ENCODE data around the gene FBXL14. TPM values are rescaled to one million over a fixed set of nuclear protein-coding genes. Genes with fewer than 3 reads are reported as not detected.

The FBXL14 gene
- total and polyA plus RNA-seq, 9 of the 15 experiments (the other 6 are each of a cell fraction or from before 2014, with no cell fraction given) = 0.13 to 9.8 (median 3.3) TPM

DNA sequence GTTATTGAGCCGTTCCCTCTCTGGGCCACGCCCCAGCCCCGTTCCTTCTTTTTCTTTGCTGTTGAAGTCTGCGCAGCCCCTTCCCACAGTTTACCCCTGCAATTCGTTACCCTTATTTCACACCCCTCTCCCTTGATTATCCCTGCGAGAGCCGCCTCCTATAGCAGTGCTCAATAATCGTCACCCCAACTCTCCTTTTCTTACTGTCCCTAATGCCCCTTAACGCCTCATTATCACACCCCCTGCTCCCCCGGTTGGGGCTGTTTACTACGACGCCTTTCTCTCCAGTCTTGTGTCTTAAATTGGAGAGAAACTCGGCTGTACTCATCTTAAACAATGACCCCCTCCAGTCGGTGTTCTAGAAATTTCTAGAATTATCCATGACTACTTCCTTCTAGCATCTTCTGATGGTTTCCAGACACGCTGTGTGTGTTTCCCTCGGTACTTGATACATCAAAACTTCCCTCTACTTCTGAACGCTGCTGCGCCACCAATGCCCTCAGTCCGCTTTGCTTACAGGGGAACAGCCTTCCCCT, 713 bp upstream of the FBXL14 start (continued):
- TF ChIP-seq, protein P1, sequence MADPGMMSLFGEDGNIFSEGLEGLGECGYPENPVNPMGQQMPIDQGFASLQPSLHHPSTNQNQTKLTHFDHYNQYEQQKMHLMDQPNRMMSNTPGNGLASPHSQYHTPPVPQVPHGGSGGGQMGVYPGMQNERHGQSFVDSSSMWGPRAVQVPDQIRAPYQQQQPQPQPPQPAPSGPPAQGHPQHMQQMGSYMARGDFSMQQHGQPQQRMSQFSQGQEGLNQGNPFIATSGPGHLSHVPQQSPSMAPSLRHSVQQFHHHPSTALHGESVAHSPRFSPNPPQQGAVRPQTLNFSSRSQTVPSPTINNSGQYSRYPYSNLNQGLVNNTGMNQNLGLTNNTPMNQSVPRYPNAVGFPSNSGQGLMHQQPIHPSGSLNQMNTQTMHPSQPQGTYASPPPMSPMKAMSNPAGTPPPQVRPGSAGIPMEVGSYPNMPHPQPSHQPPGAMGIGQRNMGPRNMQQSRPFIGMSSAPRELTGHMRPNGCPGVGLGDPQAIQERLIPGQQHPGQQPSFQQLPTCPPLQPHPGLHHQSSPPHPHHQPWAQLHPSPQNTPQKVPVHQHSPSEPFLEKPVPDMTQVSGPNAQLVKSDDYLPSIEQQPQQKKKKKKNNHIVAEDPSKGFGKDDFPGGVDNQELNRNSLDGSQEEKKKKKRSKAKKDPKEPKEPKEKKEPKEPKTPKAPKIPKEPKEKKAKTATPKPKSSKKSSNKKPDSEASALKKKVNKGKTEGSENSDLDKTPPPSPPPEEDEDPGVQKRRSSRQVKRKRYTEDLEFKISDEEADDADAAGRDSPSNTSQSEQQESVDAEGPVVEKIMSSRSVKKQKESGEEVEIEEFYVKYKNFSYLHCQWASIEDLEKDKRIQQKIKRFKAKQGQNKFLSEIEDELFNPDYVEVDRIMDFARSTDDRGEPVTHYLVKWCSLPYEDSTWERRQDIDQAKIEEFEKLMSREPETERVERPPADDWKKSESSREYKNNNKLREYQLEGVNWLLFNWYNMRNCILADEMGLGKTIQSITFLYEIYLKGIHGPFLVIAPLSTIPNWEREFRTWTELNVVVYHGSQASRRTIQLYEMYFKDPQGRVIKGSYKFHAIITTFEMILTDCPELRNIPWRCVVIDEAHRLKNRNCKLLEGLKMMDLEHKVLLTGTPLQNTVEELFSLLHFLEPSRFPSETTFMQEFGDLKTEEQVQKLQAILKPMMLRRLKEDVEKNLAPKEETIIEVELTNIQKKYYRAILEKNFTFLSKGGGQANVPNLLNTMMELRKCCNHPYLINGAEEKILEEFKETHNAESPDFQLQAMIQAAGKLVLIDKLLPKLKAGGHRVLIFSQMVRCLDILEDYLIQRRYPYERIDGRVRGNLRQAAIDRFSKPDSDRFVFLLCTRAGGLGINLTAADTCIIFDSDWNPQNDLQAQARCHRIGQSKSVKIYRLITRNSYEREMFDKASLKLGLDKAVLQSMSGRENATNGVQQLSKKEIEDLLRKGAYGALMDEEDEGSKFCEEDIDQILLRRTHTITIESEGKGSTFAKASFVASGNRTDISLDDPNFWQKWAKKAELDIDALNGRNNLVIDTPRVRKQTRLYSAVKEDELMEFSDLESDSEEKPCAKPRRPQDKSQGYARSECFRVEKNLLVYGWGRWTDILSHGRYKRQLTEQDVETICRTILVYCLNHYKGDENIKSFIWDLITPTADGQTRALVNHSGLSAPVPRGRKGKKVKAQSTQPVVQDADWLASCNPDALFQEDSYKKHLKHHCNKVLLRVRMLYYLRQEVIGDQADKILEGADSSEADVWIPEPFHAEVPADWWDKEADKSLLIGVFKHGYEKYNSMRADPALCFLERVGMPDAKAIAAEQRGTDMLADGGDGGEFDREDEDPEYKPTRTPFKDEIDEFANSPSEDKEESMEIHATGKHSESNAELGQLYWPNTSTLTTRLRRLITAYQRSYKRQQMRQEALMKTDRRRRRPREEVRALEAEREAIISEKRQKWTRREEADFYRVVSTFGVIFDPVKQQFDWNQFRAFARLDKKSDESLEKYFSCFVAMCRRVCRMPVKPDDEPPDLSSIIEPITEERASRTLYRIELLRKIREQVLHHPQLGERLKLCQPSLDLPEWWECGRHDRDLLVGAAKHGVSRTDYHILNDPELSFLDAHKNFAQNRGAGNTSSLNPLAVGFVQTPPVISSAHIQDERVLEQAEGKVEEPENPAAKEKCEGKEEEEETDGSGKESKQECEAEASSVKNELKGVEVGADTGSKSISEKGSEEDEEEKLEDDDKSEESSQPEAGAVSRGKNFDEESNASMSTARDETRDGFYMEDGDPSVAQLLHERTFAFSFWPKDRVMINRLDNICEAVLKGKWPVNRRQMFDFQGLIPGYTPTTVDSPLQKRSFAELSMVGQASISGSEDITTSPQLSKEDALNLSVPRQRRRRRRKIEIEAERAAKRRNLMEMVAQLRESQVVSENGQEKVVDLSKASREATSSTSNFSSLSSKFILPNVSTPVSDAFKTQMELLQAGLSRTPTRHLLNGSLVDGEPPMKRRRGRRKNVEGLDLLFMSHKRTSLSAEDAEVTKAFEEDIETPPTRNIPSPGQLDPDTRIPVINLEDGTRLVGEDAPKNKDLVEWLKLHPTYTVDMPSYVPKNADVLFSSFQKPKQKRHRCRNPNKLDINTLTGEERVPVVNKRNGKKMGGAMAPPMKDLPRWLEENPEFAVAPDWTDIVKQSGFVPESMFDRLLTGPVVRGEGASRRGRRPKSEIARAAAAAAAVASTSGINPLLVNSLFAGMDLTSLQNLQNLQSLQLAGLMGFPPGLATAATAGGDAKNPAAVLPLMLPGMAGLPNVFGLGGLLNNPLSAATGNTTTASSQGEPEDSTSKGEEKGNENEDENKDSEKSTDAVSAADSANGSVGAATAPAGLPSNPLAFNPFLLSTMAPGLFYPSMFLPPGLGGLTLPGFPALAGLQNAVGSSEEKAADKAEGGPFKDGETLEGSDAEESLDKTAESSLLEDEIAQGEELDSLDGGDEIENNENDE (IDR thresholded peaks at IDR 0.05; ENCODE audit: low read depth, low read length) = no peak
- TF ChIP-seq ZNF174 (CRISPR knock-in tag; IDR thresholded peaks at IDR 0.05) (no peak), ZNF75A (CRISPR knock-in tag; IDR thresholded peaks at IDR 0.05) (no peak), HMGN3 (IDR thresholded peaks at IDR 0.05; ENCODE audit: borderline replicate concordance, extremely low read depth, insufficient read length, low read depth, low read length) (no peak), SMAD3 (CRISPR knock-in tag; conservative IDR thresholded peaks at IDR 0.05) (no peak), ARNT (IDR thresholded peaks at IDR 0.05) (peak in 1 of 2 experiments; percentile 98; a peak in 2 of 4 replicates), ELF2 (CRISPR knock-in tag; IDR thresholded peaks at IDR 0.05) (0 out of 2 replicates have a peak, but pooled peaks have one; percentile 27), SP1 (CRISPR knock-in tag; IDR thresholded peaks at IDR 0.05) (0 out of 2 replicates have a peak, but pooled peaks have one; percentile 6), ZNF3 (CRISPR knock-in tag; IDR thresholded peaks at IDR 0.05) (no peak), ZFX (CRISPR knock-in tag; IDR thresholded peaks at IDR 0.05) (no peak), L3MBTL2 (IDR thresholded peaks at IDR 0.05) (peak; percentile 46; the same call in 1 of the 2 replicates), POLR3A (IDR thresholded peaks at IDR 0.05; ENCODE audit: borderline replicate concordance, extremely low read depth, insufficient read depth, insufficient read length) (no peak)
- TF ChIP-seq, protein P2, sequence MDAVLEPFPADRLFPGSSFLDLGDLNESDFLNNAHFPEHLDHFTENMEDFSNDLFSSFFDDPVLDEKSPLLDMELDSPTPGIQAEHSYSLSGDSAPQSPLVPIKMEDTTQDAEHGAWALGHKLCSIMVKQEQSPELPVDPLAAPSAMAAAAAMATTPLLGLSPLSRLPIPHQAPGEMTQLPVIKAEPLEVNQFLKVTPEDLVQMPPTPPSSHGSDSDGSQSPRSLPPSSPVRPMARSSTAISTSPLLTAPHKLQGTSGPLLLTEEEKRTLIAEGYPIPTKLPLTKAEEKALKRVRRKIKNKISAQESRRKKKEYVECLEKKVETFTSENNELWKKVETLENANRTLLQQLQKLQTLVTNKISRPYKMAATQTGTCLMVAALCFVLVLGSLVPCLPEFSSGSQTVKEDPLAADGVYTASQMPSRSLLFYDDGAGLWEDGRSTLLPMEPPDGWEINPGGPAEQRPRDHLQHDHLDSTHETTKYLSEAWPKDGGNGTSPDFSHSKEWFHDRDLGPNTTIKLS (IDR thresholded peaks at IDR 0.05; ENCODE audit: borderline replicate concordance, low read depth) = 0 out of 2 replicates have a peak, but pooled peaks have one; percentile 10
- TF ChIP-seq, protein P3, sequence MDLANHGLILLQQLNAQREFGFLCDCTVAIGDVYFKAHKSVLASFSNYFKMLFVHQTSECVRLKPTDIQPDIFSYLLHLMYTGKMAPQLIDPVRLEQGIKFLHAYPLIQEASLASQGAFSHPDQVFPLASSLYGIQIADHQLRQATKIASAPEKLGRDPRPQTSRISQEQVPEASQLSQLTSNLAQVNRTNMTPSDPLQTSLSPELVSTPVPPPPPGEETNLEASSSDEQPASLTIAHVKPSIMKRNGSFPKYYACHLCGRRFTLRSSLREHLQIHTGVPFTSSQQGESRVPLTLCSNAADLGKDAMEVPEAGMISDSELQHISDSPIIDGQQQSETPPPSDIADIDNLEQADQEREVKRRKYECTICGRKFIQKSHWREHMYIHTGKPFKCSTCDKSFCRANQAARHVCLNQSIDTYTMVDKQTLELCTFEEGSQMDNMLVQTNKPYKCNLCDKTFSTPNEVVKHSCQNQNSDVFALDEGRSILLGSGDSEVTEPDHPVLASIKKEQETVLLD (IDR thresholded peaks at IDR 0.05) = peak; percentile 39; the same call in 1 of the 2 replicates
